WTC11 (cell line): ENCODE results near the gene P4HB. TPM values are rescaled to one million over a fixed set of nuclear protein-coding genes. Genes with fewer than 3 reads are reported as not detected.

Source experiments
- ATAC-seq: fragments of 200-7000 bp; cut with Tn5 transposase; 2 replicates; pipeline ENCODE4 v1.10.0; 2021; ENCODE audit warnings: mild to moderate bottlenecking, moderate library complexity
- CTCF ChIA-PET: fragments of 300-600 bp; sonication (Branson Sonifier 250); formaldehyde crosslinking; loops from one replicate; lab custom pipeline; 2021; ENCODE audit warnings: antibody characterized with exemption; lab: Charles Lee
- POLR2A ChIA-PET: fragments of 350-600 bp; sonication (Branson Sonifier 250); formaldehyde crosslinking; loops from one replicate; lab custom pipeline; 2021; ENCODE audit warnings: antibody characterized with exemption; lab: Charles Lee
- DNase-seq: peaks from one replicate; pipeline ENCODE4 v3.0.0; 2021; ENCODE audit warnings: low spot score
- H3K27ac Mint-ChIP-seq: 2 replicates; pipeline ENCODE4 v1.8.0; 2021; ENCODE audit warnings: mixed read lengths
- H3K27me3 Mint-ChIP-seq: 2 replicates; pipeline ENCODE4 v1.8.0; 2021; ENCODE audit warnings: low read depth, mild to moderate bottlenecking, moderate library complexity, mixed read lengths
- H3K36me3 Mint-ChIP-seq: 2 replicates; pipeline ENCODE4 v1.8.0; 2021; ENCODE audit warnings: mixed read lengths
- H3K4me1 Mint-ChIP-seq: 2 replicates; pipeline ENCODE4 v1.8.0; 2022; ENCODE audit warnings: mixed read lengths
- H3K4me3 Mint-ChIP-seq: 2 replicates; pipeline ENCODE4 v1.8.0; 2021; ENCODE audit warnings: mild to moderate bottlenecking, moderate library complexity, mixed read lengths
- H3K9me3 Mint-ChIP-seq: 2 replicates; pipeline ENCODE4 v1.8.0; 2021; ENCODE audit warnings: mixed read lengths
- ATF6 ChIP-seq: sonication (generic); formaldehyde crosslinking; IDR thresholded peaks from 2 replicates; pipeline ENCODE4 v1.8.1; 2023; ENCODE audit warnings: mild to moderate bottlenecking, missing genetic modification reagents
- E2F1 ChIP-seq: sonication (generic); formaldehyde crosslinking; IDR thresholded peaks from 2 replicates; pipeline ENCODE4 v1.8.0; 2022; ENCODE audit warnings: mild to moderate bottlenecking, missing genetic modification reagents
- FOXP1 ChIP-seq: sonication (generic); formaldehyde crosslinking; IDR thresholded peaks from 2 replicates; pipeline ENCODE4 v1.8.0; 2022; ENCODE audit warnings: missing genetic modification reagents, mild to moderate bottlenecking, moderate library complexity, borderline replicate concordance
- GRHL2 ChIP-seq: fragments of 250-450 bp; sonication (Bioruptor Pico); IDR thresholded peaks from 2 replicates; pipeline ENCODE4 v1.8.0; 2022; ENCODE audit warnings: mild to moderate bottlenecking, moderate library complexity; ENCODE audit not compliant: insufficient replicate concordance, severe bottlenecking
- NFYB ChIP-seq: sonication (generic); formaldehyde crosslinking; conservative IDR thresholded peaks from 2 replicates; pipeline ENCODE4 v1.8.0; 2022; ENCODE audit warnings: low read depth, missing genetic modification reagents
- NR2C2 ChIP-seq: sonication (generic); formaldehyde crosslinking; IDR thresholded peaks from 2 replicates; pipeline ENCODE4 v1.8.0; 2022; ENCODE audit warnings: mild to moderate bottlenecking, missing genetic modification reagents
- PRRX2 ChIP-seq: fragments of 250-450 bp; sonication (Bioruptor Pico); IDR thresholded peaks from 2 replicates; pipeline ENCODE4 v1.8.0; 2021; ENCODE audit warnings: mild to moderate bottlenecking
- RELA ChIP-seq: sonication (generic); formaldehyde crosslinking; IDR thresholded peaks from 2 replicates; pipeline ENCODE4 v1.8.1; 2022; ENCODE audit warnings: missing genetic modification reagents, mild to moderate bottlenecking, borderline replicate concordance
- RORB ChIP-seq: fragments of 250-450 bp; sonication (Bioruptor Pico); IDR thresholded peaks from 2 replicates; pipeline ENCODE4 v1.9.0; 2021; ENCODE audit warnings: mild to moderate bottlenecking
- SMAD4 ChIP-seq: sonication (generic); formaldehyde crosslinking; IDR thresholded peaks from 2 replicates; pipeline ENCODE4 v1.8.0; 2022; ENCODE audit warnings: mild to moderate bottlenecking, missing genetic modification reagents
- SP1 ChIP-seq: sonication (generic); formaldehyde crosslinking; conservative IDR thresholded peaks from 2 replicates; pipeline ENCODE4 v1.8.1; 2022; ENCODE audit warnings: missing genetic modification reagents
- TEAD4 ChIP-seq: sonication (generic); formaldehyde crosslinking; IDR thresholded peaks from 2 replicates; pipeline ENCODE4 v1.8.0; 2022; ENCODE audit warnings: mild to moderate bottlenecking, missing genetic modification reagents
- USF1 ChIP-seq: sonication (generic); formaldehyde crosslinking; IDR thresholded peaks from 2 replicates; pipeline ENCODE4 v1.8.0; 2022; ENCODE audit warnings: mild to moderate bottlenecking, missing genetic modification reagents
- total RNA-seq: library from RNA; stranded (reverse); gene quantifications from 3 replicates; pipeline ENCODE4 v1.2.3, GENCODE V29; 2021
- TF ChIP-seq, protein P1 (sequence below): sonication (generic); formaldehyde crosslinking; IDR thresholded peaks from 2 replicates; pipeline ENCODE4 v1.8.0; 2022; ENCODE audit warnings: mild to moderate bottlenecking, missing genetic modification reagents
- TF ChIP-seq, protein P2 (sequence below): sonication (generic); formaldehyde crosslinking; IDR thresholded peaks from 2 replicates; pipeline ENCODE4 v1.8.1; 2022; ENCODE audit warnings: missing genetic modification reagents, borderline replicate concordance
- TF ChIP-seq, protein P3 (sequence below): sonication (generic); formaldehyde crosslinking; IDR thresholded peaks from 2 replicates; pipeline ENCODE4 v1.8.0; 2023; ENCODE audit warnings: mild to moderate bottlenecking, missing genetic modification reagents
- TF ChIP-seq, protein P4 (sequence below): sonication (generic); formaldehyde crosslinking; IDR thresholded peaks from 2 replicates; pipeline ENCODE4 v1.8.0; 2022; ENCODE audit warnings: missing genetic modification reagents

The P4HB gene
- total RNA-seq, 1 experiment from 2014 or later: 380 TPM

GRCh38 chr17:81841866-81842265, 18.5 kb downstream of the P4HB start (continued):
- TF ChIP-seq, protein P1, sequence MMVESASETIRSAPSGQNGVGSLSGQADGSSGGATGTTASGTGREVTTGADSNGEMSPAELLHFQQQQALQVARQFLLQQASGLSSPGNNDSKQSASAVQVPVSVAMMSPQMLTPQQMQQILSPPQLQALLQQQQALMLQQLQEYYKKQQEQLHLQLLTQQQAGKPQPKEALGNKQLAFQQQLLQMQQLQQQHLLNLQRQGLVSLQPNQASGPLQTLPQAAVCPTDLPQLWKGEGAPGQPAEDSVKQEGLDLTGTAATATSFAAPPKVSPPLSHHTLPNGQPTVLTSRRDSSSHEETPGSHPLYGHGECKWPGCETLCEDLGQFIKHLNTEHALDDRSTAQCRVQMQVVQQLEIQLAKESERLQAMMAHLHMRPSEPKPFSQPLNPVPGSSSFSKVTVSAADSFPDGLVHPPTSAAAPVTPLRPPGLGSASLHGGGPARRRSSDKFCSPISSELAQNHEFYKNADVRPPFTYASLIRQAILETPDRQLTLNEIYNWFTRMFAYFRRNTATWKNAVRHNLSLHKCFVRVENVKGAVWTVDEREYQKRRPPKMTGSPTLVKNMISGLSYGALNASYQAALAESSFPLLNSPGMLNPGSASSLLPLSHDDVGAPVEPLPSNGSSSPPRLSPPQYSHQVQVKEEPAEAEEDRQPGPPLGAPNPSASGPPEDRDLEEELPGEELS (CRISPR knock-in tag): no peak
- TF ChIP-seq TEAD4 (CRISPR knock-in tag) (no peak), RORB (CRISPR knock-in tag) (no peak), PRRX2 (CRISPR knock-in tag) (no peak)
- TF ChIP-seq, protein P2, sequence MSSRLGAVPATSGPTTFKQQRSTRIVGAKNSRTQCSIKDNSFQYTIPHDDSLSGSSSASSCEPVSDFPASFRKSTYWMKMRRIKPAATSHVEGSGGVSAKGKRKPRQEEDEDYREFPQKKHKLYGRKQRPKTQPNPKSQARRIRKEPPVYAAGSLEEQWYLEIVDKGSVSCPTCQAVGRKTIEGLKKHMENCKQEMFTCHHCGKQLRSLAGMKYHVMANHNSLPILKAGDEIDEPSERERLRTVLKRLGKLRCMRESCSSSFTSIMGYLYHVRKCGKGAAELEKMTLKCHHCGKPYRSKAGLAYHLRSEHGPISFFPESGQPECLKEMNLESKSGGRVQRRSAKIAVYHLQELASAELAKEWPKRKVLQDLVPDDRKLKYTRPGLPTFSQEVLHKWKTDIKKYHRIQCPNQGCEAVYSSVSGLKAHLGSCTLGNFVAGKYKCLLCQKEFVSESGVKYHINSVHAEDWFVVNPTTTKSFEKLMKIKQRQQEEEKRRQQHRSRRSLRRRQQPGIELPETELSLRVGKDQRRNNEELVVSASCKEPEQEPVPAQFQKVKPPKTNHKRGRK (CRISPR knock-in tag): no peak

DNA sequence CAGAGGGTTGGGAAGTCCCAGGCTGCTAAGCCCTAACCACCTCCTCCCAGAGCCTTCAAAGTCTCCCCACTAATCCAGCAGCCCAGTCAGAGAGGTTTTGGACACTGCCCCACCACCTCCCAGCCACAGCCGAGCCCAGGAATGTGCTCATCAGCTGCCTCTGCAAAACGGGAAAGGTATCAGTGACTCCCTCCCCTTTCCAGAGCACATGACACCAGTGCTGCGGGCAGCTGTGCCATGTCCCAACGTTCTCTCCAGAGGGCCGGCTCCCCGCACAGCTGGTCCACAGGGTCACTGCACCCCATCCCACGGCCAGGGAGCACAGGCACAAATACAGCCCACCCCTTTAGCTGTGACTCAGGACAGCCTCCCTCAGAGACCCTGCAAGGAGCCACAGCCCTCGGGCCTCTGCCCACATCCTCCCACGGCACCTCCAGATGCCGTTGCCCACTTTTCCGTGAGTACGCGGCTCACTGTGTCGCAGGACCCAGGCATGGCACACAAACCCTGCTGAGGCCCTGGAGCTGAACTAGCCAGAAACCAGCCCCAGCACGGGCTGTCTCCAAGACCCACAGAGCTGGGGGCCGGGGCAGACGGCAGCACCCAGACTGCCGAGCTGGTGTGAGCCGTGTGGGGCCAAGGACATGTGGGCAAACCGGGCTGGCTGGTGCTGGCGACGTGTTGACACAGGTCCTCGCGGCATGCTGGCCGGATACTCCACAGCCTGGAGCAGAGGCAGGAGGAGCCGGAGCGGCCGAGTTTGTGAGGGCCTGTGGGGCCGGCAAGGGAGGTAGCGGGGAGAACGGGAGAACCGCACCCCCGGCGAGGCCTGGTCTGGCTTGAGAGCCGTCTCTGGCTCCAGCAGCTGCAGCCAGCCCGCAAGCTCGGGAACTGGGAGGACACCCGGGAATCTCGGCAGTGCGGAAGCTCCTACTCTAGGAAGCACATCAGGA, 19.2 kb downstream of the P4HB start:
- no peak overlapping the region for H3K27ac Mint-ChIP-seq

More for the DNA sequence above, 19.2 kb downstream of the P4HB start:
- no peaks in the 10 kb centered on the region for H3K9me3 Mint-ChIP-seq
- peaks cover 20% of the 10 kb centered on the region for H3K36me3 Mint-ChIP-seq
- CTCF ChIA-PET: interaction anchor here (0.8 to 1.8 kb wide), 3 partner anchors 13 to 19 kb away, joined by 3 to 6 read pairs (median 3); no protein-coding TSS in a partner anchor
- TF ChIP-seq E2F1 (CRISPR knock-in tag) (no peak), SP1 (no peak), GRHL2 (CRISPR knock-in tag) (no peak), FOXP1 (0 out of 2 replicates have a peak, but pooled peaks have one; percentile 28), USF1 (0 out of 2 replicates have a peak, but pooled peaks have one; percentile 16), NFYB (no peak), SMAD4 (CRISPR knock-in tag) (no peak), ATF6 (CRISPR knock-in tag) (no peak), NR2C2 (CRISPR knock-in tag) (no peak), RELA (no peak)
- TF ChIP-seq, protein P3, sequence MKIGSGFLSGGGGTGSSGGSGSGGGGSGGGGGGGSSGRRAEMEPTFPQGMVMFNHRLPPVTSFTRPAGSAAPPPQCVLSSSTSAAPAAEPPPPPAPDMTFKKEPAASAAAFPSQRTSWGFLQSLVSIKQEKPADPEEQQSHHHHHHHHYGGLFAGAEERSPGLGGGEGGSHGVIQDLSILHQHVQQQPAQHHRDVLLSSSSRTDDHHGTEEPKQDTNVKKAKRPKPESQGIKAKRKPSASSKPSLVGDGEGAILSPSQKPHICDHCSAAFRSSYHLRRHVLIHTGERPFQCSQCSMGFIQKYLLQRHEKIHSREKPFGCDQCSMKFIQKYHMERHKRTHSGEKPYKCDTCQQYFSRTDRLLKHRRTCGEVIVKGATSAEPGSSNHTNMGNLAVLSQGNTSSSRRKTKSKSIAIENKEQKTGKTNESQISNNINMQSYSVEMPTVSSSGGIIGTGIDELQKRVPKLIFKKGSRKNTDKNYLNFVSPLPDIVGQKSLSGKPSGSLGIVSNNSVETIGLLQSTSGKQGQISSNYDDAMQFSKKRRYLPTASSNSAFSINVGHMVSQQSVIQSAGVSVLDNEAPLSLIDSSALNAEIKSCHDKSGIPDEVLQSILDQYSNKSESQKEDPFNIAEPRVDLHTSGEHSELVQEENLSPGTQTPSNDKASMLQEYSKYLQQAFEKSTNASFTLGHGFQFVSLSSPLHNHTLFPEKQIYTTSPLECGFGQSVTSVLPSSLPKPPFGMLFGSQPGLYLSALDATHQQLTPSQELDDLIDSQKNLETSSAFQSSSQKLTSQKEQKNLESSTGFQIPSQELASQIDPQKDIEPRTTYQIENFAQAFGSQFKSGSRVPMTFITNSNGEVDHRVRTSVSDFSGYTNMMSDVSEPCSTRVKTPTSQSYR (CRISPR knock-in tag): no peak
- TF ChIP-seq, protein P4, sequence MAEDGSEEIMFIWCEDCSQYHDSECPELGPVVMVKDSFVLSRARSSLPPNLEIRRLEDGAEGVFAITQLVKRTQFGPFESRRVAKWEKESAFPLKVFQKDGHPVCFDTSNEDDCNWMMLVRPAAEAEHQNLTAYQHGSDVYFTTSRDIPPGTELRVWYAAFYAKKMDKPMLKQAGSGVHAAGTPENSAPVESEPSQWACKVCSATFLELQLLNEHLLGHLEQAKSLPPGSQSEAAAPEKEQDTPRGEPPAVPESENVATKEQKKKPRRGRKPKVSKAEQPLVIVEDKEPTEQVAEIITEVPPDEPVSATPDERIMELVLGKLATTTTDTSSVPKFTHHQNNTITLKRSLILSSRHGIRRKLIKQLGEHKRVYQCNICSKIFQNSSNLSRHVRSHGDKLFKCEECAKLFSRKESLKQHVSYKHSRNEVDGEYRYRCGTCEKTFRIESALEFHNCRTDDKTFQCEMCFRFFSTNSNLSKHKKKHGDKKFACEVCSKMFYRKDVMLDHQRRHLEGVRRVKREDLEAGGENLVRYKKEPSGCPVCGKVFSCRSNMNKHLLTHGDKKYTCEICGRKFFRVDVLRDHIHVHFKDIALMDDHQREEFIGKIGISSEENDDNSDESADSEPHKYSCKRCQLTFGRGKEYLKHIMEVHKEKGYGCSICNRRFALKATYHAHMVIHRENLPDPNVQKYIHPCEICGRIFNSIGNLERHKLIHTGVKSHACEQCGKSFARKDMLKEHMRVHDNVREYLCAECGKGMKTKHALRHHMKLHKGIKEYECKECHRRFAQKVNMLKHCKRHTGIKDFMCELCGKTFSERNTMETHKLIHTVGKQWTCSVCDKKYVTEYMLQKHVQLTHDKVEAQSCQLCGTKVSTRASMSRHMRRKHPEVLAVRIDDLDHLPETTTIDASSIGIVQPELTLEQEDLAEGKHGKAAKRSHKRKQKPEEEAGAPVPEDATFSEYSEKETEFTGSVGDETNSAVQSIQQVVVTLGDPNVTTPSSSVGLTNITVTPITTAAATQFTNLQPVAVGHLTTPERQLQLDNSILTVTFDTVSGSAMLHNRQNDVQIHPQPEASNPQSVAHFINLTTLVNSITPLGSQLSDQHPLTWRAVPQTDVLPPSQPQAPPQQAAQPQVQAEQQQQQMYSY: no peak
- TF ChIP-seq, all 79 proteins: peak for 2
- no peak for DNase-seq
- POLR2A ChIA-PET: interaction anchor here (0.7 kb wide), 1 partner anchor 16 kb away, joined by 3 read pairs; no protein-coding TSS in a partner anchor
- Mint-ChIP-seq H3K27me3 (no peaks in the 10 kb centered on the region), H3K4me3 (no peak overlapping the region), H3K4me1 (no peaks in the 10 kb centered on the region)
- peak; percentile 22 for ATAC-seq
